ACC112 (cell line): Measurements from ENCODE around the gene CLEC4M.

Experiments
- H2AFZ ChIP-seq: fragments of 200-600 bp; sonication (generic); one replicate; pipeline ENCODE4 v1.6.0; 2017; ENCODE audit warnings: antibody characterized with exemption, low read length; ENCODE audit not compliant: unreplicated experiment
- H3K27ac ChIP-seq: fragments of 200-600 bp; sonication (generic); 2 replicates; pipeline ENCODE4 v1.5.1; 2014; ENCODE audit warnings: low read depth, mild to moderate bottlenecking, antibody characterized with exemption, low read length, moderate library complexity
- H3K27me3 ChIP-seq: fragments of 200-600 bp; sonication (generic); 2 replicates; pipeline ENCODE4 v1.6.1; 2014; ENCODE audit warnings: mild to moderate bottlenecking, antibody characterized with exemption, low read length, moderate library complexity, mixed read lengths; ENCODE audit not compliant: insufficient read depth
- H3K36me3 ChIP-seq: fragments of 200-600 bp; sonication (generic); 2 replicates; pipeline ENCODE4 v1.6.1; 2016; ENCODE audit warnings: mild to moderate bottlenecking, antibody characterized with exemption, low read length, moderate library complexity, mixed read lengths; ENCODE audit not compliant: insufficient read depth
- H3K4me1 ChIP-seq: fragments of 200-600 bp; sonication (generic); one replicate; pipeline ENCODE4 v1.6.1; 2016; ENCODE audit warnings: low read length, mixed read lengths; ENCODE audit not compliant: insufficient read depth, unreplicated experiment, control insufficient read depth
- H3K4me3 ChIP-seq: fragments of 200-600 bp; sonication (generic); 2 replicates; pipeline ENCODE4 v1.5.1; 2014; ENCODE audit warnings: mild to moderate bottlenecking, low read depth, low read length
- H3K79me2 ChIP-seq: fragments of 200-600 bp; sonication (generic); one replicate; pipeline ENCODE4 v1.6.0; 2016; ENCODE audit warnings: low read length; ENCODE audit not compliant: control insufficient read depth, unreplicated experiment, insufficient read depth

The CLEC4M gene

DNA sequence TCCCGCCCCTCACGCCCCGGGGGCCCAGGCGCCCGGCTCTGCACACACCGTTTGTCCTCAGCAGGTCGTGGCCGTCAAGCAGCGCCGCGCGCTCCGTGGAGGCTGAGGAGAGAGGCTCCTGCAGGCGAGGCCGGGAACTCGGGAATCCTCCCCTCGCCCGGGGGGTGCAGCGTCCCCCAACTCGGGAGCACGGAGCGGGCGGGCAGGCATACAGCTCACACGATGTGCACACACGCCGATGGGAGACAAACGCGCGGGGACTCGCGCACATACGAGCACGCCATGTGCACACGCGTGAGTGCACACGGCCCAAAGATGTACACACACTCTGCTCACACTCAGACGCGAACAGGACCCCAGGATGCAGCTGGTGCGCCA is 31.8 kb upstream of the CLEC4M start:
- no peaks in the 10 kb centered on the region for H3K36me3 ChIP-seq
- no peak overlapping the region for H3K4me3 ChIP-seq
- no peak overlapping the region for H3K27ac ChIP-seq
- no peak overlapping the region for H2AFZ ChIP-seq
- no peaks in the 10 kb centered on the region for H3K4me1 ChIP-seq
- H3K27me3 ChIP-seq: peaks cover 67% of the 10 kb centered on the region
- H3K79me2 ChIP-seq: no peaks in the 10 kb centered on the region

DNA sequence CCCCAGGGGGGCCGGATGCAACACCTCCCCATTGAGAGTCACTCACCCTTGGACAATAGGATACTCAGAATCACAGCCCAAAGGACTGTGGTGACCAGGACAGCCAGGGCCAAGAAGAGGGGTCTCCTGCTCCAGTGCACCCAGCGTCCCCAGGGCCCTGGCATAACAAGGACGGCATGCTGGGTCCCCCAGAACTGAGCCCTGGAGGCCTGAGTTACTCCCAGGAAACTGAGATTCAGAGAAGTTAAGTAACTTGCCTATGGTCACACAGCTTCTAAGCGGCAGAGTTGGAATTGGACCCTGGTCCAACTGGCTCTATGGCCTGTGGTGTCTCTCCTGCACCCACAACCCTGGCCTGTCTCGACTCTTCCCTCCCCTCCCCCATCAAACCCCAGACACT is 31.4 kb upstream of the CLEC4M start:
- H3K4me3 ChIP-seq: no peak overlapping the region

DNA sequence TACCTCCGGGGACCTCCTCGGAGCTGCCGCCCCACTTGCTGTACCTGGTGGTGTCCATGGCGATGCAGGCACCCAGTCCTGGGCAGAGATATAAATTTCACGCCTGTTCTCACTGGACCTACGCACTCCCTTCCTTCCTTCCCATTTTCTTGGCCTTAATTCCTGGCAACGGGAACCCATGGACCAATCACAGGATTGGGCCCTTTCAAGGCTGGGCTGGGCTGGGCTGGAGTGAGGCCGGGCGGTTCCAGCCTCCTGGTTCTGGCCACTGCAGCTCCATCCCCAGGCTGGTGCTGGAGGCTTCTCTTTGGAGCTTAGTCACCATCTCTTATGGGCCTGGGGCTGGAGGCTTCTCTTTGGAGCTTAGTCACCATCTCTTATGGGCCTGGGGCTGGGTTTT is 31.0 kb upstream of the CLEC4M start, which contains the start of gene CLEC4G:
Gene CLEC4G, minus strand, starts transcription at position 66 of the 400 bp plus-strand sequence. Its CDS starts 8 bp downstream, at position 58.
- Histone ChIP-seq H3K79me2 (no peaks in the 10 kb centered on the region), H3K4me3 (no peak within 1 kb of the TSS), H3K27ac (no peak within 1 kb of the TSS), H3K4me1 (no peaks in the 10 kb centered on the region), H3K27me3 (peaks cover 67% of the 10 kb centered on the region), H3K36me3 (no peaks in the 10 kb centered on the region), H2AFZ (no peak within 1 kb of the TSS)

More for the DNA sequence above, 31.4 kb upstream of the CLEC4M start:
- H3K36me3 ChIP-seq: no peaks in the 10 kb centered on the region
- H2AFZ ChIP-seq: no peak overlapping the region
- peaks cover 67% of the 10 kb centered on the region for H3K27me3 ChIP-seq
- no peaks in the 10 kb centered on the region for H3K4me1 ChIP-seq
- no peaks in the 10 kb centered on the region for H3K79me2 ChIP-seq
- H3K27ac ChIP-seq: no peak overlapping the region

DNA sequence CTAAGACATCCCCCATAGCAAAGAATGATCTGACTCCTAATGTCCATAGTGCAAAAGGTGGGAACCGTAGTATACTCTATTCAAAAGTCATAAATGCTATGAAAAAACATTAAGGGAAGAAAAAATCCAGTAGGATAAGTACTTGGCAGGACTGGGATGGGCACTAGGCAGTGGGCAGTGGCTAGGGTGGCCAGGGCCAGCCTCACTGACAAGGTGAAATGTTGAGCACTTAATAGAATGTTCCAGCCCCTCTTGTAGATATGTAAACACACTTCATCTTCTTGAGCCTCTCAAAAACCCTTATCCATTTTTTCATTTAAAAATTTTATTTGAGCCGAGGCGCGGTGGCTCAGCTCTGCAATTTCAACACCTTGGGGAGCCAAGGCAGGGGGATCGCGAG is 29.7 kb upstream of the CLEC4M start:
- H3K79me2 ChIP-seq: no peaks in the 10 kb centered on the region
- no peak overlapping the region for H2AFZ ChIP-seq
- no peak overlapping the region for H3K27ac ChIP-seq
- no peak overlapping the region for H3K4me3 ChIP-seq
- peaks cover 56% of the 10 kb centered on the region for H3K27me3 ChIP-seq
- no peaks in the 10 kb centered on the region for H3K36me3 ChIP-seq
- no peaks in the 10 kb centered on the region for H3K4me1 ChIP-seq

DNA sequence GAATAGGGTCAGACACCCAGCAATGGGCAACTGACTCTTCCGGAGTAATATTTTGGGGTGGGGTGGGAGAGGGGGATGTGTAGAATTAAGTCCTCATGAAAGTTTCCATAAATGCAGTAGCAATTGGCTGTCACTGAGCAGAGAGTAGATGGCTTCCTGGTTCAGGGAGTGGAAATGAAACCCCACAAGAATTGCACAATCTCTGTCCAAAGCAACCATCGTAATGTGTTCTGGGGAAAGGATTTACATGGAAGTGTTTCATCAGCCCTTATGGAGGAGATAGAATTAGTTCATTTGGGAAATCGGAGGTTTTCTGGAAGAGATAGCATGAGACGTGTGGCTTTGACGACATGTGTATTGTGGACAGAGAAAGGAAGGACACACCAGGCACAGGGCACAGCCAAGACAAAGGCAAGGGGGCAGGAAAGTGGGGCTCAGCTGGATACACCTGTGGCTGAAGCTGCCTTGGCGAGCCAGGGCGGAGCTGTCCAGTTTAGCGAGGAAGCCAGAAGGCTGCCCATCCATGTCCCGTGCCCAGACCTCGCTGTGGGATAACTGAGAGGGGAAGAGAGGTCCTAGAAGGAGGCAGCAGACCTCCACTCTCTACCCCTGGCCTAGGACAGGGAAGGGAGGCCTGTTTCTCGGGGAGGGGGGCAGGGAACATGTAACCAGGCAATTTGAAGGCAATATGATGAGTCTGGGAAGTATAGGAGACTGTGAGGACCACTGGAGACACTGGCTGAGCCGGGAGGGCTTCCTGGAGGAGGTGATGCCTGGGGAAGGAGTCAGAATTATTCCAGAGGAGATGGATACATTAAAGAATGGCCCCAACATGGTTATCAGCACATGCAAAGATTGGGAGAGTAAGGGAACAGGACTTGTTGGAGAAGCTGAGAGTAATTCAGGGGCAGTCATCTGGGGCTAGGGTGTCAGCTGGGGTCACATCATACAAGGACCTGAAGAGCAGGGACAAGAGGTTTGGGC is 28.5 kb upstream of the CLEC4M start:
- Histone ChIP-seq H3K27me3 (peaks cover 49% of the 10 kb centered on the region), H3K4me1 (no peaks in the 10 kb centered on the region), H3K36me3 (no peaks in the 10 kb centered on the region), H2AFZ (no peak overlapping the region), H3K79me2 (no peaks in the 10 kb centered on the region), H3K4me3 (no peak overlapping the region), H3K27ac (no peak overlapping the region)

DNA sequence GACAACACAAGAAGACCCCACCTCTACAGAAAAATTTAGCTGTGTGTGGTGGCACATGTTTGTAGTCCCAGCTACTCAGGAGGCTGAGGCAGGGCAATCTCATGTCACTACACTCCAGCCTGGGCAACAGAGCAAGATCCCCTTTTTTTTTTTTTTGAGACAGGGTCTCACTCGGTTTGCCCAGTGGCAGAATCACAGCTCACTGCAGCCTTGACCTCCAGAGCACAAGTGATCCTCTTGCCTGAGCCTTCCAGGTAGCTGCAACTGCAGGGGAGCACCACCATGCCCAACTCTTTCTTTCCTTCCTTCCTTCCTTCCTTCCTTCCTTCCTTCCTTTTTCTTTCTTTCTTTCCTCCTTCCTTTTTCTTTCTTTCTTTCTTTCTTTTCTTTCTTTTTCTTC is 26.9 kb upstream of the CLEC4M start:
- no peak overlapping the region for H3K4me3 ChIP-seq
- H3K27me3 ChIP-seq: peaks cover 47% of the 10 kb centered on the region
- no peak overlapping the region for H2AFZ ChIP-seq
- no peak overlapping the region for H3K27ac ChIP-seq
- no peaks in the 10 kb centered on the region for H3K79me2 ChIP-seq
- no peaks in the 10 kb centered on the region for H3K36me3 ChIP-seq
- no peaks in the 10 kb centered on the region for H3K4me1 ChIP-seq

DNA sequence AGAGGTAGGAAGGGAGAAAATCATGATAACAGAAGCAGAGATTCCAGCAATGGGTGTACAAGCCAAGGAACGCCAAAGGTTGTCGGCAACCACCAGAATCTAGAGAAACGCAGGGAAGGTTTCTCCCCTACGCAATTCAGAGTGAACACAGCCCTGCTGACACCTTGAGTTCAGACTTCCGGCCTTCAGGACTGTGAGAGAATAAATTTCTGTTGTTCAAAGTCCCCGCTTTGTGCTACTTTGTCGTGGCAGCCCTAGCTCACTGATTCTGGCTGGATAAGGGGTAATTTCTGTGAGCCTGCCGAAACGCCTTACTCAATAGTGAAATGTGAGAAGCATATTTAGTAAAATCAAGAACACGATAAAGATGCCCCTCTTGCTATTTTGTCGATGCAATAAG is 25.8 kb upstream of the CLEC4M start:
- H3K27ac ChIP-seq: no peak overlapping the region
- H3K27me3 ChIP-seq: peaks cover 37% of the 10 kb centered on the region
- no peaks in the 10 kb centered on the region for H3K4me1 ChIP-seq
- H3K79me2 ChIP-seq: no peaks in the 10 kb centered on the region
- no peak overlapping the region for H3K4me3 ChIP-seq
- H2AFZ ChIP-seq: no peak overlapping the region
- H3K36me3 ChIP-seq: no peaks in the 10 kb centered on the region

DNA sequence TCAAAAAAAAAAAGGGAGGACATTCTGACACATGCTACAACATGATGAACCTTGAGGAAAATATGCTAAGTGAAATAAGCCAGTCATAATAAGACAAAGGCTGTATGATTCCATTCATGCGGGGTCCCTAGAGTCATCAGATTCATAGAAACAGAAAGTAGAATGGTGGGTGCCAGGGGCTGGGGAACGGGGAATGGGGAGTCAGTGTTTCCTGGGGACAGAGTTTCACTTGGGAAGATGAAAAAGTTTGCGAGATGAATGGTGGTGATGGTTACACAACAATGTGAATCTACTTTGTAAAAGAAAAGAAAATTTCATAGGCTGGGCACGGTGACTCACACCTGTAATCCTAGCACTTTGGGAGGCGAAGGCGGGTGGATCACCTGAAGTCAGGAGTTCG is 25.0 kb upstream of the CLEC4M start:
- no peaks in the 10 kb centered on the region for H3K4me1 ChIP-seq

DNA sequence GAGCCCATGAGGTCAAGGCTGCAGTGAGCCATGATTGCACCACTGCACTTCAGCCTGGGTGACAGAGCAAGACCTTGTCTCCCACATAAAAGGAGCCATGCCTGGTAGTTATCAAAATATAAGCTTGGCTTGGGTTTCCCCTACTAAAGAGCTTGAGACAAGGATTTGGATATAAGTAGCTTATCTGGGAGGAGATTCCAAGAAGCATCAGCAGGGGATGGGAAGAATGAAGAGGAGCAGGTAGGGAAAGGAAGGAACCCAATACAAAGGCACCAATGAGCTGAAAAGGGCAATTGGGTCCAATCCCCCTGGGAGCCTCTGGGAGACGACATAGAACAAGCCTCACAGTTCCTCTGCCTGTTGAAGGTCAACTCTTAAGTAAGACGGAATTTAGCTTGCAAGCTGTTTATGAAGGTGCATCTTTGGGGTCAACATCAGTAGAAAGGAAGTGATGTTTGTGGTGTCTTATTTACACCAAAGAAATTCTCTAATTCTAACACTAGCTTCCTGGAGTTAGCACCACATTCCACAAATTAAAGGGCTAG is 23.8 kb upstream of the CLEC4M start:
- no peak overlapping the region for H3K27ac ChIP-seq
- H3K79me2 ChIP-seq: no peaks in the 10 kb centered on the region
- H3K4me3 ChIP-seq: no peak overlapping the region
- H3K27me3 ChIP-seq: peaks cover 32% of the 10 kb centered on the region
- H3K36me3 ChIP-seq: no peaks in the 10 kb centered on the region
- H2AFZ ChIP-seq: no peak overlapping the region
- H3K4me1 ChIP-seq: no peaks in the 10 kb centered on the region

More for the DNA sequence above, 25.0 kb upstream of the CLEC4M start:
- H2AFZ ChIP-seq: no peak overlapping the region
- no peaks in the 10 kb centered on the region for H3K36me3 ChIP-seq
- H3K27ac ChIP-seq: no peak overlapping the region
- peaks cover 38% of the 10 kb centered on the region for H3K27me3 ChIP-seq
- no peak overlapping the region for H3K4me3 ChIP-seq
- H3K79me2 ChIP-seq: no peaks in the 10 kb centered on the region

DNA sequence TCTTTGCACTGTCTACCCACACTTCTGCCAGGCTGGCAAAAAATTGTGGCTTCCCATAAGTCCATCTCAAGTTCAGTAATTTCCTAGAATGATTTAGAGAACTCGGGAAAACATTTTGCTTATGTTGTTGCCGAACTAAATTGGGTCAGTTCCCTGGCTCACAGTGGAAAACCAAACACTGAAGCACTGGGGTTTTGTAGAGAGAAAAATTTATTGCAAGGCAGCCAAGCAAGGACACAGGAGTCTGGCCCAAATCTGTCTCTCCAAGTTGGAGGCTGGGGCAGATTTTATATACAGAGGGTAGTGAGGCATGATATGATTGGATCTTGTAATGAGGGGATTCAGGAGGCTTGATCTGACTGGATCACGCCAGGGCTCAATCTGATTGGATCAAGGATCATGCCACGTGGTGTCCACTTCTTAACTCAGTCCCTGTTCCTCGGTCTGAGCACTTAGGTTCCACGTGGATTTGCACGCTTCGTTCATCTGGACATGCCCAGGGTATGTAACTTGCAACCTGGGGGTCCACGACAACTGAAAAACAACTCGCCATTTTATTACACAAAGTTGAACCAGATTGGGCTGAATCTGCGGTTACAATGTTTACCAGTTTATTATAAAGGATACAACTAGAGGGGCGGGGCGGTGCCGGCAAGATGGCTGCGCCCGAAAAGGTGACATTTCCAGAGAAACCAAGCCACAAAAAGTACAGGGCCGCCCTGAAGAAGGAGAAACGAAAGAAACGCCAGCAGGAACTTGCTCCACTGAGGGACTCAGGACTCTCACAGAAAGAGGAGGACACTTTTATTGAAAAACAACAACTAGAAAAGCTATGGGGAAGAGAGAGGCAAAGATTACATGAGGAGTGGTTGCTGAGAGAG is 23.0 kb upstream of the CLEC4M start:
- Histone ChIP-seq H3K4me3 (no peak overlapping the region), H2AFZ (no peak overlapping the region), H3K4me1 (no peaks in the 10 kb centered on the region), H3K36me3 (no peaks in the 10 kb centered on the region), H3K27me3 (peaks cover 32% of the 10 kb centered on the region), H3K27ac (no peak overlapping the region), H3K79me2 (no peaks in the 10 kb centered on the region)
